ENCODE data around the gene ARL16. TPM values are rescaled to one million over a fixed set of nuclear protein-coding genes. Genes with fewer than 3 reads are reported as not detected.
"Not testable (repeated sequence)": the region's sequence is repeated elsewhere in the genome, so short reads cannot be mapped to it uniquely, and the experiment has no call there.

ARL16 gene
- total RNA-seq, 1 experiment from 2014 or later, result 41.0 TPM

DNA sequence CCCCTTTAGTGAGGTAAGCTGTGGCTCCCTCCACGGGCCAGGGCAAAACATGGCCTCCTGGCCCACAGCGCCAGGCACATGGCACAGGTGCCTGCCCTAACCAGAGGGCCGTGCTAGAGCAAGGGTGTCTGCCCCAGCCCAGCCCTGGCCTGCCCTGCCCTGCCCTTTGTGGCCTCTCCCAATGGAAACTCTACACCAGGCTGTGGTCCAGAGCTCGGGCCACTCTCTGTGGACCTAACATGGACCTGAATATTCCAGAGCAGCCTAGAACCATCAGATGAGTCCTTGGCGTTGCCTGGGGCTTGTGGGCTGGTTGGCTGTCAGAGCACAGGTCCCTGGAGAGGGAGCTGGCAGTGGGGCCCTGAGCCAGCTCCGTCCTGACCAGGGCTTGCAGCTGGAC lies 11.6 kb upstream of the ARL16 start:
- no peak for DNase-seq (ENCODE audit: low spot score)

DNA sequence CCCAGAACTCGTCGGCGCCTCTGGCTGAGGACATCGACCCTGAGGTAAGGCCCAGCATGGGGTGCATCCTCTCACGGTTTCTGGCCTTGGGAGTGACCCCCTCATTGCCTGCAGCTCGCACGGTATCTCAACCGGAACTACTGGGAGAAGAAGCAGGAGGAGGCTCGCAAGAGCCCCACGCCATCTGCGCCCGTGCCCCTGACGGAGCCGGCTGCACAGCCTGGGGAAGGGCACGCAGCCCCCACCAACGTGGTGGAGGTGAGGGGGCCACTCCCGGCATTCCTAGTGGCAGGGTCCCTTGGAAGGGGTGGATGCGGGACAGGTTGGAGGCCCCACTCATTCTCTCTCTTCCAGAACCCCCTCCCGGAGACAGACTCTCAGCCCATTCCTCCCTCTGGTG lies 11.2 kb upstream of the ARL16 start:
- DNase-seq (ENCODE audit: low spot score), result no peak

DNA sequence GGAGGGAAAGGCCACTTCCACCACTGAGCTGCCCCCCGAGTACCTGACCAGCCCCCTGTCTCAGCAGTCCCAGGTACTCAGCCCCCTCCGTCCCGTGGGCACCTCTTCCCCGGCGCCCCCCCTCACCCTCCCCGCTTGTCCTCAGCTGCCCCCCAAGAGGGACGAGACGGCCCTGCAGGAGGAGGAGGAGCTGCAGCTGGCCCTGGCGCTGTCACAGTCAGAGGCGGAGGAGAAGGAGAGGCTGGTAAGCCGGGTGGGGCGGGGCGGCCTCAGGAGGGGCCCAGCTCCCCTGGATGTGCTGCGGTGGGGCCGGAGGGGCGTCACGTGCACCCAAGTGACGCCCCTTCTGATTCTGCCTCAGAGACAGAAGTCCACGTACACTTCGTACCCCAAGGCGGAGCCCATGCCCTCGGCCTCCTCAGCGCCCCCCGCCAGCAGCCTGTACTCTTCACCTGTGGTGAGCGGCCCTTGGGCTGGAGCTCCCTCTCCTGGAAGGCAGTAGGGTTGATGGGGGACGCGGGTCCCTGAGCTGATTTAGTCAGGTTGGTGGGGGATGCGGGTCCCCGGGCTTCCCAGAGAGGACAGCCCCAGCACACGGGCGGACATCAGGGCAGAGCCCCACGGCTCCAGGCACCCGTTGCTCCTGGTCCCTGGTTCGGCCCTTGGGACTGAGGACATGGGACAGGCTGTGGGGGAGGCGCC lies 10.1 kb upstream of the ARL16 start:
- no peak for DNase-seq (ENCODE audit: low spot score)

DNA sequence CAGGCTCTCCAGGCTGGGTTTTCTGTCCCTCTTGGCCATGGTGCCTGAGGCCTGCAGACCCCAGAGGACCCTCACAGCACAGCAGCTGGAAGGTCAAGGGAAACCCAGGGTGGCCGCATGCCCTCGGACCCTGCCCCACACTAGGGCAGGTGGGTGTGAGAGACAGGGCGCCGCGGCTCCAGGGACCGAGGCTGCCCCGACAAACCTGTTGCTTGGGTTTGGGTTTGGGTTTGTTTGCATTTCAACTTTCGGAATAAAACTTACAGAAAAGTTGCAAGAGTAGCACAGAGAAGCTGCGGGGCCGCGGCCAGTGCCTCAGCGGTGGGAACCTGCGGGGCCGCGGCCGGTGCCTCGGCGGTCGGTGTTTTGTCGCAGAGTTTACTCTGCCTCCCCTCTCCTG lies 8.0 kb upstream of the ARL16 start:
- no peak for DNase-seq (ENCODE audit: low spot score)

DNA sequence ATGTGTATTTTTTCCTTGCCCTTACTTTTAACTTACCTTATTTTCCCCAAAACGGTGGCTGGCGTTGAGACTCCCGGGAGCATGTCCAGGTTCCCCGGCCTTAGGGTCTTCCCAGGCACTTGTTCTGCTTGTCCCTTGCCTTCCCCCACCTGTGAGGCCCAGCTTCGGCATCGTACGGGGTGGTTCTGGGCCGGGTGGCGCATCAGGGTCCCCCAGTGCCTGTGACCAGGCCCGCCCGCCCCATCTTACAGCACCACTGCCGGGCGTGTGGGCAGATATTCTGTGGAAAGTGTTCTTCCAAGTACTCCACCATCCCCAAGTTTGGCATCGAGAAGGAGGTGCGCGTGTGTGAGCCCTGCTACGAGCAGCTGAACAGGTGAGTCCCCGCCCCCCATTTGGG lies 7.6 kb upstream of the ARL16 start:
- DNase-seq (ENCODE audit: low spot score), result no peak

DNA sequence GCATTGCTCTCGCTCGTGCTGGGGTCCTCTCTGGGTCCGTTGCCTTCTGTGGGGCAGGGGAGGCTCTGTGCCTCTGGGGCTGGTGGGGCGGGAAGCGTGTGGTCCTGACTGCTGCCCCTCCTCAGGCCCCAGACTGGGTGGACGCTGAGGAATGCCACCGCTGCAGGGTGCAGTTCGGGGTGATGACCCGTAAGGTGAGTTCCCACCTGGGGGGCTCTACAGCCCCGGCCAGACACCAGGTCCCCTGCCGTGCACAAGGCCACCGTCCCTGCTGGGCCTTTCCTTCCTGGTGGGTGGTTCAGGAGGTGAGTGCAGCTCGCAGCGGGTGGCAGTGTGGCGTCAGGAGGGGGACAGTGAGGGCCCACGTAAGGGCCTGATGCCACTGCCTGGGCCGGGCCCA lies 7.0 kb upstream of the ARL16 start:
- DNase-seq (ENCODE audit: low spot score), result no peak

DNA sequence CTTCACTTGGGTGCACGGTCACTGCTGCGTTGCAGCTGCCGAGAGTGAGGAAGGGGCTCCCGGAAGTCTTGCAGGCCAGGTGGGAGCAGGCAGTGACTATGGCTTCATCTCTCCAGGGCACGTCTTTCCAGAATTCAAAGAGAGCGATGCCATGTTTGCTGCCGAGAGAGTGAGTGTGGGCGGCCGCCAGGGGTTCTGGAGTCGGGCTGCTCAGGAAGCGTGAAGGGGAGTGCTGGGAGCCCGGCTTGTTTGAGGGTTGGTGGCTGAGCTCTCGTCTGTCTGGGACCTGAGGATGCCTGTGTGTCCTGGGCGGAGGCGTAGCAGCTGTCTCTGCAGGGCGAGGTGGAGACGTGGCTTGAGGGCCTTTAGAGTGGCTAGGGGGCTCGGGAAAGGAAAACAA lies 6.5 kb upstream of the ARL16 start:
- no peak for DNase-seq (ENCODE audit: low spot score)

DNA sequence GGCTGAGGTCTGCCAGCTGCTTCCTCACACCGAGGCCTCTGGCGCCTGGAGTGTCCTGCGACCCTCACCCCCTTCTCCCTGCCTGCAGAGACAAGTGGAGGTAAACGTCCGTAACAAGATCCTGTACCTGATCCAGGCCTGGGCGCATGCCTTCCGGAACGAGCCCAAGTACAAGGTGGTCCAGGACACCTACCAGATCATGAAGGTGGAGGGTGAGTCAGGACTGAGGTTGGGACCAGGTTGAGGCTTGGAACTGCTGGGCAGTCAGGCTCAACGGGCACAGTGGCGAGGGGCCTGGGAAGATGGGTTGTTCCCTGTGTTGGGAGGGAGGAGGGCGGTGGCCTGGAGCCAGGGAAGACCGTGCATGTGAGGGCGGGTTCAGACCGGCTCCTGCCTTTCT lies 5.0 kb upstream of the ARL16 start:
- DNase-seq (ENCODE audit: low spot score), result no peak

DNA sequence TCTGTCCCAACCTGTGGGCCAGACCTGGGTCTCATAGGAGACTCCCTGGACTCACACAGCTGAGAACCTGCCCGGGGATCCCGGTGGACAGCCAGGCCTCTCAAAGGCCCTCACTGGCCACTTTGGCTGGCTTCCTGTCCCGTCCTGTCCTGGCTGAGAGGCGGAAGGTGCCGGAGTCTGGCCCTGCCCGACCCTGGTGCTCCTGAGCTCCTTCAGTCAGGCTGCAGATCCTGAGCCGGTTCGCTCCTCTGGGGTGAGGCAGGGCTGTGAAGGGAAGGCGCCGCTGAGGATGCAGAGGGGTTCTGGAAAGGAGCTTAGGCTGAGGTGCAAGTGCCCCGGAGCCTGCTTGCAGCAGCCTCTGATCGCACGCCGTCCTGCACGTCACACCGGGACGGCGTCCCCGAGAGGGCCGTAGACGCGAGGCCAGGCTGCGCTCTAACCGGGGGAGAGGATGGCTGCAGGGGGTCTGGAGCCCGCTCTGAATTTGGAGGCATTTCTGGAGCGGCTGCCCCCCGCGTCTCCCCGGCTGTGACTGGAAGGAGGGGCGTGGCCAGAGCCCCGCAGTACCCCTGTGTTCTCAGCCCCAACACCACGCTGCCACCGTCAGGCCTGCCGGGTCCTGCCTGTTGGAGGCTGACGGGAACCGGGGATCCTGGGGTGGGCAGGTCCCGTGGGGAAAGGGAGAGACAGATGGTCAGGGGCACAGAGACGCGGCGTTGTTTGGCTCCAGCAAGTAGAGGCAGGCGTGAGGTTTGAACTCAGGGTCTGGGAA lies 4.4 kb upstream of the ARL16 start:
- no peak for DNase-seq (ENCODE audit: low spot score)

DNA sequence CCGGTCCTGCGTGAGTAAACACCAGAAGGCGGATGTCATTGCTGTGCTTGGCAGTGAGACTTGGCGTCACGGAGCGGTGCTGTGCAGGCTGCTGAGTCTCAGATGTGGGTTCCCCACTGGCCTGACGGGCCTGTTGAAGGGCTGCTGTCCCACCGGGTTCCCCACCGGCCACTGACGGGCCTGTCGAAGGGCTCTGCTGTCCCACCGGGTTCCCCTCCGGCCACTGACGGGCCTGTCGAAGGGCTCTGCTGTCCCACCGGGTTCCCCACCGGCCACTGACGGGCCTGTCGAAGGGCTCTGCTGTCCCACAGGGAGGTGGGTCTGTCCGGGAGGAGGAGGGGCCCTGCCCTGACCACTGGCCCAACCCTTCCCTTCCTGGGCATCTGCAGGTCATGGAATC lies 3.0 kb upstream of the ARL16 start:
- DNase-seq (ENCODE audit: low spot score), result no peak

DNA sequence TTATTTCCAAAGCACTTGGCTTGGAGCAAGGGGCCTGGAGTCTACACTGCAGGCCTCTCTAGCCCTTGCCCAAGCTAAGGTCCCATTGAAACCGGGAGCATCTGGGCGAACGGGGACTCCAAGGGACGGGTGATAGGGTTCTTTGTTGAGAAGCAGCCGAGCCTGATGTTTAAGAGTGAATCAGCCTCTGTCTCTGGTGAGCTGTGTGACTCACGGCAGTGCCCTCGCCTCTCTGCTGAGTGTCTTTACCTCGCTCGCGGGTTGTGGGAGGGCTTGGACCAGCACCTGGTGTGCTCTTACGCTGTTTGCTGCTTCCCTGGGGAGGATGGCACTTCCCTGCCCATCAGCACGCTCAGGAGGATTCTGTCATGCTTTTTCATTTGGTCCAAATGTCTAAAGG lies 1.5 kb upstream of the ARL16 start:
- DNase-seq (ENCODE audit: low spot score), result peak; percentile 81

DNA sequence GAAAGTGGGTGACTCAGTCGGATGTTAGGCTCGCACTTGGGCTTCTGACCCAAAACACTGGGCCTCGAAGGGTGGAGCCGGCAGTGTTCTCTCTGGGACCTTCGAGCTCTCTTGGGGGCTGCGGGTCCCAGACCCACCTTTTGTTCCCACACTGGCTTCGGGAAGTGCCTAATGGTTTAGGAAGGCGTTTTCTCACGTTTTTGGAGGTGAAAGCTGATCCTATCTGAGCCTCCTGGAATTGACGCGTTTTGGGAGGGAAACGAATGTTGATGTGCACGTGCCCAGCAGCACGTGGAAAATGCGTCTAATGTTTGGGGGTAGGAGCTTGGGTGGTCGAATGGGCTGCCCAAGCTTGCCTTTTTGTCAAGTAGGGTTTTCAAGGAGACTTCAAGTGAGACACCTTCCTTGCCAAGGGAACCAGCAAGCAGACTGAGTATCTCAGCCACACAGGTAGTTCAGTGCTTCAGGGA lies 880 bp upstream of the ARL16 start:
- DNase-seq (ENCODE audit: low spot score), result peak; percentile 73

DNA sequence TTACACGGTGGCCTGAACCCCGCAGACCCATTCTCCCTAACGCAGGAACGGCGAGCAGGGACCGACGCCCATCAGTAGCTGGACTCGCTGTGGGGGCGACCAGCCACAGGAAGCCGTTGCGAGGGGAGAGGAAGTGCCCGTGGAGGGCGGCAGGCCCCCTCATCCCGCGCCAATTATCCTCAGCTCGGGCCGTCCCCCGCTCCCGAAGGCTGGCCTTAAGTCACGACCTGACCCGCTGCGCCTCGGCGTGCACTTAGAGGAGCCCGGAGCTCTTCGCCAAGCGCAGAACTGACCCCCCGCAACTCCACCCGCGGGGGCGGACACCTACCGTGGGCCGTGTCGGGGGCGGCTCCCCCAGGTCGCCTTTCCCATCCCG lies 401 bp downstream of the ARL16 start:
- no peak for DNase-seq (ENCODE audit: low spot score)

DNA sequence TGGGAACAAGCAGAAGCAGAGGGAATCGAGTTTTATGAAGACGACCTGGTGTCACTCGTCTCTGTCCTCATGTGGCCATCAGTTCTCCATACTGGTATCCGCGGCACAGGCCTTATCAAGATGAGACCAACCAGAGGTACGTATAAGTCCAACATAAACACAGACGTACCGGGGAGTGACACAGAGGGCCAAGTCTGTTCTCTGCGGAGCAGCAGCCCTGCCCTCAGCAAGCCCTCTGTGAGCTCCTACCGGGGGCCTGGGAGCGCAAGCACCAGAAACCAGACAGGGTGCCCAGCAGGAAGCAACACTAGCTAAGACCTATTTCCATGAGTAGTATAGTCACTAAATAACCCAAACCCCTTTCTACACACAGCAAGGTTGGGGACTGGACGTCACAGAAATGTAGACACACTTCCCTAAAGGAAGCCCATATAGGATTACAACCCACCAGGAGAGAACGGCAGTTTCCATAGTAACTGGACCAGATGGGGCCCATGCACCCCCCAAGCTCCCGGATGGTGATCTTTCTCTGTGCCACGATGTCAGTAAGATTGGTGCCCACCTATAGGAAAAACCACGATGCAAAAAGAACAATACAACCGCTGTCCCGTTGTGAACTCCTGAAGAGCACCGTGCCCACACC lies 911 bp downstream of the ARL16 start:
- DNase-seq (ENCODE audit: low spot score), result no peak

DNA sequence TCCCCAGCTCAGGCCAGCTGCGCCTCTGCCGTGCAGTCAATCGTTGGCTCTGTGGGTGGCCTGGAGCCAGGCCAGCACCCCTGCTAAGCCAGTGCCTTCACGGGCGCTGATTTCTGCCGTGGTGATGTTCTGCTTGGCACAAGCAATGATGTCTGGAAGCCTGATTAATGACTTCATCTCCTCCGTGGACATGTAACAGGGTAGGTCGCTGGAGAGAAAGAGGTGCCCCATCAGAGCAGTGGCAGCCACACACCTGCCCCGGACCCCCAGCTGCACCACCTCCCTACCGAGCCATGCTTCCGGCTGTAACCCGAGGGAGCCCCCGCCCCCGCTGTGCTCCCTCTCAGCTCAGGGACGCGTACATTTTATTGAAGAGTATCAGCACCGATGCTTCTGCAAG lies 1.9 kb downstream of the ARL16 start:
- peak; percentile 63 for DNase-seq (ENCODE audit: low spot score)

DNA sequence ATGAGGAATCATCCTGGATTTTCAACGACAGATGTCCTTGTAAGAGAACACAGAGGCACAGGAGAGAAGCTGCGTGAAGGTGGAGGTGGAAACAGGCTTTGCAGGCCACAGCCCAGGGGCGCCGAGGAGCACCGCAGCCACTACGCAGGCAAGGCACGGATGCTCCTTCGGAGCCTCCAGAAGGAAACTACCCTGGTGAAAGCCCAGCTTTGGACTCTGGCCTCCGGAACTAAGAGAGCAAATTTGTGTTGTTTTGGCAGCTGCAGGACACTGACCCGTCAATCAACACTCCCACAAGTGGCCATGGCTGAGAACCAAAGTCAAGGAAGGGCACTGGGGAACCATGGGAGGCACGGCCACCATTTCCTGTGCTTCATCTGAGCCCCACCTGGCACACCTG lies 3.4 kb downstream of the ARL16 start:
- DNase-seq (ENCODE audit: low spot score), result no peak

DNA sequence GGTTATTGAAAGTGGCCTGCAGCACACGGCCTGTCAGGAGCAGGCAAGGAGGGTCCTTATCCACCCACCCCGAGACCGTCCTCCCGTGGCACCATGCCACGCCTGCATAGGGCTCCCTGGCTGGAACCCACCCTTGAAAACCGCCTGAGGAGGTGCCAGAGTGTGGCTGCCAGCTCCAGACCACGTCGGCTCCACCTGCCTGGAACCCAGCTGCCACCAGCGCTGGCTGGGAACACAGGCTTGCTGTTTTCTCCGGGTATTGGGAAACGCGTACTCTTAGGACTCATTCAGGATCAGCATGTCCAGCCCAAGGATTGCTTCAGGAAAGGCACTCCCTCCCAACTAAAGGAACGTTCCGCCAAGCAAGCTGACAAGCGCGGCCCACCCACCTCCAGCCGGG lies 6.7 kb downstream of the ARL16 start:
- DNase-seq (ENCODE audit: low spot score), result no peak

DNA sequence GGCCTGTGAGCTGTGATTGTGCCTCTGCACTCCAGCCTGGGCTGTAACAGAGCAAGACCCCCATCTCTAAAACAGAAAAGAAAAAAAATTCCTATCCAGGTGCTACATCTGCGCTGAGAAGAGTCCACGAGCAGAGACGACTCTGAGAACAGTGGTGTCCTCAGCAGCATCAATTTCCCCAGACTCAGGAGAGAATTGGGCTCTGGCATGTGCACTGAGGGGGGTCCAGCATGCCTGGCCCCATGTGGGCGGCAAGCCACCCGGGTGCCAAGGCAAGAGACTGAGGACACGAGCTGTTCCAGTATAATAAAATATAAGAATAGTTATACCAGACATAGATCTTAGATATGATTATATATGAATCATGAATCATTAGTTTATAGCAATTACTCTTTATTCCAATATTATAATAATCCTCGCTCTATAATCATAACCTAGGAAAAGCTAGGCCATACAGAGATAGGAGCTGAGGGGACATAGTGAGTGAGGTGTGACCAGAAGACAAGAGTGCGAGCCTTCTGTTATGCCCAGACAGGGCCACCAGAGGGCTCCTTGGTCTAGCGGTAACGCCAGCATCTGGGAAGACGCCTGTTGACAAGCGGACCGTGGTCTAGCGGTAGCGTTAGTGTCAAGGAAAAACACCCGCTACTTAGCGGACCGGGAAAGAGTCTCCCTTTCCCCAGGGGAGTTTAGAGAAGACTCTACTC lies 7.9 kb downstream of the ARL16 start:
- DNase-seq (ENCODE audit: low spot score), result not testable (repeated sequence)

DNA sequence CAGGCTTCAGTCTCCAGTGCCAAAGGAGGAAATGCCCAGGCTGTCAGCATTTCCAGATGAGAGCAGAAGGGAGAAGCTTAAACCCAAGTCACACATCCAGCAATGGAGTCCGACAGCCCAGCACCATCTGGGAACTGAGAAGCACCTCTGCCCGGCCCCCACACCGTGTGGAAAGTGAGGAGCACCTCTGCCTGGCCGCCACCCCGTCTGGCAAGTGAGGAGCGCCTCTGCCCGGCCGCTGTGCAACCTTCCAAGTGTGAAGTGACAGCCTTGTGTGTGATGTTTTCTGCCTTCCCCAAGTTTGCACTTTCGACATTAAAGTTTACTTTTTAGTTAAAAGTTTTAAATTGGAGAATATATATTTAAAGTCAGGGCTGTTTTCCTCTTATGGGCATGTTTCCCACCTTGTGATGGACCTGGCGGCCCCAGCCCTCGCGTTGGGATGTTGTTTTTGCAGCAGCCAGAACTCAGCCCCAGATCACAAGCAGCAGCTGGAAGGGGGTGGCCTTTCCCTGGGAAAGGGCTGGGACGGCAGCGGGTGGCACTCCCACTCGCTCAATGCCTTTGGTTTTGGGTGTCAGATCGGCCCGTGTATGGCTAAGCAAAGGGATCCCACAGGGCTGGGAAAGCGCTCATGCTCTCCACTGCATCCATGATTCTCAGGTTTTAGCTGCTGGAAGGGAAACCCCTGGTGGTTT lies 9.9 kb downstream of the ARL16 start:
- DNase-seq (ENCODE audit: low spot score), result no peak

DNA sequence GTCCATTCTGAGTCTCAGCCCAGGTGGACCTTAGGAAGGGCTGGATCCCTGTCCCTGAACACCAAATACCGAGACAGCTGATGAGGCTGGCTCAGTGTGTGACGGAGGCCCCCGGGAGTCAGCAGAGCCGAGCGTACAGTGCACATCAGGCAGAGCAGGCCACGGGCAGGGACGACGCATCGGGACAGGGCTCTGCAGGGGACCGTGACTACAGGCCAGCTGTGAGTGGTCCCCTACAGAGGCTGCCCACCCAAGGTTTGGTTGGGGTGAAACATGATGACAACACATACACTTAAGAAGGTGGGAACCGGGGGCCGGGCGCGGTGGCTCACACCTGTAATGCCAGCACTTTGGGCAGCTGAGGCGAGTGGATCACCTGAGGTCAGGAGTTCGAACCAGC lies 10.6 kb downstream of the ARL16 start:
- DNase-seq (ENCODE audit: low spot score), result no peak

DNA sequence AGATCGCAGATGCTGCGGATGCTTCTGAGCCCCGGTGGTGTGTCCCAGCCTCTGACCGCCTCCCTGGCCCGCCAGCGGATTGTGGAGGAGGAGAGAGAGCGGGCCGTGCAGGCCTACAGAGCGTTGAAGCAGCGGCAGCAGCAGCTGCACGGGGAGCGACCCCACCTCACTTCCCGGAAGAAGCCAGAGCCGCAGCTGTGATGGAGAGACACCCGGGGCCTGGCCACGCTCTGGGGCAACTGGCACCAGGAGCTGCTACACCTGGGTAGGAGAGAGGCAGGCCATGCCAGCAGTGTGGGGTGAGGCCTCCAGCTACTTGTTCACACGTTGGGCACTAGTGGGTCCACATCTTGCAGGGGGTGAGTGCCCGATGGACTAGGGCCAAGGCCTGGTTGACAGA lies 11.1 kb downstream of the ARL16 start:
- DNase-seq (ENCODE audit: low spot score), result no peak

DNA sequence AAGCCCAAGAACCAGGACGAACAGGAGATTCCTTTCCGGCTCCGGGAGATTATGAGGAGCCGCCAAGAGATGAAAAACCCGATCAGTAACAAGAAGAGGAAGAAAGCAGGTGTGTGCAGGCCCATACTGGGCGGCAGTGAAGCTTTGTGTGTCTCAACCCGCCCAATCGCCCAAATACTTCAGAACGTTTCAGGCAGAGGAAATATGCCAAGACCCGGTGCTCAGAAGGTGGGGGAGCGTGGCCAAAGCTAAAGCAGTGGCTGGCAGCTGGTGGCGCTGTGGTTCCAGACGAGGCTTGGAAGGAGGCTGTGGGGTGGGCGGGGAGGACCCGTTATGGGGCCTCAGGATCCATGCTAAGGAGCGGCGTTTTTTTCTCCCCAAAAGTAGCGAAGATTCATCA lies 15.8 kb downstream of the ARL16 start:
- DNase-seq (ENCODE audit: low spot score), result no peak
